ENCODE data around the gene SPATA19.

GRCh38 chr11:133803026-133803425 lies 42.3 kb downstream of the SPATA19 start:
- TF ChIP-seq CTCF (IDR thresholded peaks at IDR 0.05) = no peak
- TF ChIP-seq ZFX (IDR thresholded peaks at IDR 0.05; ENCODE audit: borderline replicate concordance) = no peak
